ENCODE measurements around the gene DPH3. TPM values are rescaled to one million over a fixed set of nuclear protein-coding genes. Genes with fewer than 3 reads are reported as not detected.

The DPH3 gene
- total and polyA plus RNA-seq, 10 of the 15 experiments (the other 5 are each of a cell fraction or from before 2014, with no cell fraction given) = 10.8 to 71.8 (median 23.4) TPM

DNA sequence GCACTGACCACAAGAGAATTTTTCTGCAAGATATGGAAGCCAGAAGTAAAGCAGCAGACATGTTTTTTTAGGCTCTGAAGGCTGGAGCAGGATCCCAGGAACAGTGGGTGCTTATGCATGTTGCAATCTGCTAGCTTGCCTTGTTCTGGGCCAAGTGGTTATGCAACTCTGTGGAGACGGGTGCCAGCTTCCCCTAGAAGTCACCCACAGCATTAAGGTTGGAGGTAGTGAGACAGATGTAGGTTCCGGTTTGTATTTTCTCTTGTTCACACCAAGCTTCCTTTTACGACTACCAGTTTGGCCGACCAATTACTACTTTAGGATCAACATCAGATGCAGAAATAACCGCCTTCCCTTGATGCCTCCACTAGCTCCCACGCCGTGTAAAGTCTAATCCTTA is 11.1 kb downstream of the DPH3 start:
- no peak for TF ChIP-seq BRCA1 (IDR thresholded peaks at IDR 0.05; ENCODE audit: low read depth, low read length)
- no peak for TF ChIP-seq DPF2 (IDR thresholded peaks at IDR 0.05)
- no peak for ATAC-seq
- H3K4me3 ChIP-seq = no peak overlapping the region
- H3K4me2 ChIP-seq (ENCODE audit: control insufficient read depth, insufficient read depth) = no peak overlapping the region
- no peaks in the 10 kb centered on the region for H4K20me1 ChIP-seq (ENCODE audit: control insufficient read depth, insufficient read depth)
- no peak for FAIRE-seq
- H3K36me3 ChIP-seq (ENCODE audit: control insufficient read depth in 2 of 2, insufficient read depth in 2 of 2, low read length in 1 of 2) = no peaks in the 10 kb centered on the region; a peak in 1 of 4 replicates
- no peak overlapping the region for H2AFZ ChIP-seq (ENCODE audit: control insufficient read depth, low read depth, low read length)
- 97% methylated on average over 7 of the region's 7 CpGs for WGBS (ENCODE audit: insufficient coverage, insufficient replicate concordance, low lambda C conversion rate, missing lambda C conversion rate)
- BruUV-seq (replicated peaks) = no TSS peak
- H3K27me3 ChIP-seq (replicated peaks in 1 of 2; ENCODE audit: control insufficient read depth in 2 of 2, insufficient read depth in 2 of 2, low read length in 1 of 2) = no peaks in the 10 kb centered on the region
- ChIA-PET POLR2A (no interaction called here), CTCF (interaction anchor here (0.6 to 2.8 kb wide), 5 partner anchors 10 to 296 kb away, joined by 3 to 22 read pairs (median 4); partner anchors contain the start of genes DPH3 and OXNAD1), SMC1A (ENCODE audit: uncharacterized antibody, unreplicated experiment) (interaction anchor here (0.6 to 5.7 kb wide), 5 partner anchors 12 to 320 kb away, joined by 3 to 43 read pairs (median 3); partner anchors contain the start of genes DPH3 and OXNAD1), RAD21 (ENCODE audit: unreplicated experiment) (interaction anchor here (0.9 to 1.5 kb wide), 3 partner anchors 14 to 441 kb away, joined by 4 to 5 read pairs (median 5); no protein-coding TSS in a partner anchor)
- H3K79me2 ChIP-seq (ENCODE audit: control insufficient read depth, insufficient read depth, low read length) = no peaks in the 10 kb centered on the region
- H3K27ac ChIP-seq (ENCODE audit: control insufficient read depth, insufficient read depth) = no peak overlapping the region
- H3K4me1 ChIP-seq (ENCODE audit: control insufficient read depth, insufficient read depth, low read length) = peaks cover 8% of the 10 kb centered on the region; the same call in 1 of the 2 replicates
- intact Hi-C loops (cut with micrococcal nuclease; ENCODE audit: unreplicated experiment) (no loop called here), in situ Hi-C loops (cut with MboI) (no loop called here)
- no peaks in the 10 kb centered on the region for H3K9me3 ChIP-seq (replicated peaks; ENCODE audit: control insufficient read depth, insufficient read depth, low read length)
- DNase-seq (ENCODE audit: low read depth, low spot score) = no peak
- H3K9ac ChIP-seq (ENCODE audit: control insufficient read depth, insufficient read depth, low read length) = no peak overlapping the region

DNA sequence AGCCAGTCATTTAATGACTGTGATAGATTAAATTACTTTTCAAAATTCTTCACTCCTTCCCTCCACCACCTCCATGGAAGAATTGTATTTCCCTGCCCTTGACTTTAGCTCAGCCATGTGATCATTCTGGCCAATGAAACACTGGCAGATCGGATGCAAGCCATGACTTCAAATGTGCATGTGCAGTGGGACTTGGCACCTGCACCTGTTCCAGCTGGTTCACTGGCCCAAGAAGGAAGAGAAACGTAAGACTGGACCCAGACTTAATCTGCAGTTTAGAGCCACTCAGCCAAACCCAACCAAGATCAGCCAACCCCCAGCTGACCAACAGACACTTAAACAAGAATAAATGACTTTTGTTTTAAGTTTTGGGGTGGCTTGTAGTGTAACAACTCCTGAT is 11.8 kb downstream of the DPH3 start:
- Histone ChIP-seq H3K9ac (ENCODE audit: control insufficient read depth, insufficient read depth, low read length) (no peak overlapping the region), H2AFZ (ENCODE audit: control insufficient read depth, low read depth, low read length) (no peak overlapping the region), H3K4me2 (ENCODE audit: control insufficient read depth, insufficient read depth) (no peak overlapping the region; the same call in 1 of the 2 replicates), H3K4me1 (ENCODE audit: control insufficient read depth, insufficient read depth, low read length) (peaks cover 8% of the 10 kb centered on the region; the same call in 1 of the 2 replicates), H3K9me3 (replicated peaks; ENCODE audit: control insufficient read depth, insufficient read depth, low read length) (no peaks in the 10 kb centered on the region), H3K79me2 (ENCODE audit: control insufficient read depth, insufficient read depth, low read length) (no peaks in the 10 kb centered on the region), H3K36me3 (ENCODE audit: control insufficient read depth in 2 of 2, insufficient read depth in 2 of 2, low read length in 1 of 2) (no peaks in the 10 kb centered on the region; a peak in 1 of 4 replicates), H3K27ac (ENCODE audit: control insufficient read depth, insufficient read depth) (no peak overlapping the region), H3K4me3 (no peak overlapping the region), H3K27me3 (replicated peaks in 1 of 2; ENCODE audit: control insufficient read depth in 2 of 2, insufficient read depth in 2 of 2, low read length in 1 of 2) (no peaks in the 10 kb centered on the region), H4K20me1 (ENCODE audit: control insufficient read depth, insufficient read depth) (no peaks in the 10 kb centered on the region)
- WGBS (ENCODE audit: insufficient coverage, insufficient replicate concordance, low lambda C conversion rate, missing lambda C conversion rate) = 5% methylated on average over 2 of the region's 2 CpGs
- no peak for FAIRE-seq
- peak; percentile 22 for ATAC-seq
- ChIA-PET SMC1A (ENCODE audit: uncharacterized antibody, unreplicated experiment) (interaction anchor here (0.6 to 5.7 kb wide), 5 partner anchors 9 to 321 kb away, joined by 3 to 43 read pairs (median 3); partner anchors contain the start of genes DPH3 and OXNAD1), RAD21 (ENCODE audit: unreplicated experiment) (interaction anchor here (0.7 to 1.5 kb wide), 5 partner anchors 11 to 441 kb away, joined by 3 to 5 read pairs (median 5); partner anchors contain the start of gene DPH3), POLR2A (interaction anchor here (1.3 kb wide), 1 partner anchor 11 kb away, joined by 15 read pairs; the partner anchor contains the start of genes DPH3 and OXNAD1), CTCF (interaction anchor here (1.0 to 2.8 kb wide), 7 partner anchors 9 to 439 kb away, joined by 3 to 22 read pairs (median 4); partner anchors contain the start of genes DPH3 and OXNAD1)
- intact Hi-C loops (cut with micrococcal nuclease; ENCODE audit: unreplicated experiment) (no loop called here), in situ Hi-C loops (cut with MboI) (no loop called here)
- no peak for DNase-seq (ENCODE audit: low read depth, low spot score)
- BruUV-seq (replicated peaks) = no TSS peak
- TF ChIP-seq, protein P1, sequence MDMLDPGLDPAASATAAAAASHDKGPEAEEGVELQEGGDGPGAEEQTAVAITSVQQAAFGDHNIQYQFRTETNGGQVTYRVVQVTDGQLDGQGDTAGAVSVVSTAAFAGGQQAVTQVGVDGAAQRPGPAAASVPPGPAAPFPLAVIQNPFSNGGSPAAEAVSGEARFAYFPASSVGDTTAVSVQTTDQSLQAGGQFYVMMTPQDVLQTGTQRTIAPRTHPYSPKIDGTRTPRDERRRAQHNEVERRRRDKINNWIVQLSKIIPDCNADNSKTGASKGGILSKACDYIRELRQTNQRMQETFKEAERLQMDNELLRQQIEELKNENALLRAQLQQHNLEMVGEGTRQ (IDR thresholded peaks at IDR 0.05; ENCODE audit: borderline replicate concordance, low read depth, low read length) = no peak
- TF ChIP-seq TBL1XR1 (IDR thresholded peaks at IDR 0.05; ENCODE audit: low read depth, low read length) (no peak), ZSCAN29 (IDR thresholded peaks at IDR 0.05) (no peak), ZNF622 (IDR thresholded peaks at IDR 0.05) (no peak), RAD51 (IDR thresholded peaks at IDR 0.05) (no peak), PML (IDR thresholded peaks at IDR 0.05; ENCODE audit: low read length) (no peak), BRCA1 (IDR thresholded peaks at IDR 0.05; ENCODE audit: low read depth, low read length) (no peak), IRF4 (IDR thresholded peaks at IDR 0.05; ENCODE audit: low read depth, low read length) (no peak), YBX1 (IDR thresholded peaks at IDR 0.05) (no peak)
- TF ChIP-seq, protein P2, sequence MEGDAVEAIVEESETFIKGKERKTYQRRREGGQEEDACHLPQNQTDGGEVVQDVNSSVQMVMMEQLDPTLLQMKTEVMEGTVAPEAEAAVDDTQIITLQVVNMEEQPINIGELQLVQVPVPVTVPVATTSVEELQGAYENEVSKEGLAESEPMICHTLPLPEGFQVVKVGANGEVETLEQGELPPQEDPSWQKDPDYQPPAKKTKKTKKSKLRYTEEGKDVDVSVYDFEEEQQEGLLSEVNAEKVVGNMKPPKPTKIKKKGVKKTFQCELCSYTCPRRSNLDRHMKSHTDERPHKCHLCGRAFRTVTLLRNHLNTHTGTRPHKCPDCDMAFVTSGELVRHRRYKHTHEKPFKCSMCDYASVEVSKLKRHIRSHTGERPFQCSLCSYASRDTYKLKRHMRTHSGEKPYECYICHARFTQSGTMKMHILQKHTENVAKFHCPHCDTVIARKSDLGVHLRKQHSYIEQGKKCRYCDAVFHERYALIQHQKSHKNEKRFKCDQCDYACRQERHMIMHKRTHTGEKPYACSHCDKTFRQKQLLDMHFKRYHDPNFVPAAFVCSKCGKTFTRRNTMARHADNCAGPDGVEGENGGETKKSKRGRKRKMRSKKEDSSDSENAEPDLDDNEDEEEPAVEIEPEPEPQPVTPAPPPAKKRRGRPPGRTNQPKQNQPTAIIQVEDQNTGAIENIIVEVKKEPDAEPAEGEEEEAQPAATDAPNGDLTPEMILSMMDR (IDR thresholded peaks at IDR 0.05 in 2 of 3, conservative IDR thresholded peaks at IDR 0.05 in 1 of 3; ENCODE audit: control insufficient read depth in 2 of 3, extremely low read depth in 1 of 3, insufficient read depth in 1 of 3, low read depth in 3 of 3, low read length in 3 of 3) = no peak
- TF ChIP-seq, protein P3, sequence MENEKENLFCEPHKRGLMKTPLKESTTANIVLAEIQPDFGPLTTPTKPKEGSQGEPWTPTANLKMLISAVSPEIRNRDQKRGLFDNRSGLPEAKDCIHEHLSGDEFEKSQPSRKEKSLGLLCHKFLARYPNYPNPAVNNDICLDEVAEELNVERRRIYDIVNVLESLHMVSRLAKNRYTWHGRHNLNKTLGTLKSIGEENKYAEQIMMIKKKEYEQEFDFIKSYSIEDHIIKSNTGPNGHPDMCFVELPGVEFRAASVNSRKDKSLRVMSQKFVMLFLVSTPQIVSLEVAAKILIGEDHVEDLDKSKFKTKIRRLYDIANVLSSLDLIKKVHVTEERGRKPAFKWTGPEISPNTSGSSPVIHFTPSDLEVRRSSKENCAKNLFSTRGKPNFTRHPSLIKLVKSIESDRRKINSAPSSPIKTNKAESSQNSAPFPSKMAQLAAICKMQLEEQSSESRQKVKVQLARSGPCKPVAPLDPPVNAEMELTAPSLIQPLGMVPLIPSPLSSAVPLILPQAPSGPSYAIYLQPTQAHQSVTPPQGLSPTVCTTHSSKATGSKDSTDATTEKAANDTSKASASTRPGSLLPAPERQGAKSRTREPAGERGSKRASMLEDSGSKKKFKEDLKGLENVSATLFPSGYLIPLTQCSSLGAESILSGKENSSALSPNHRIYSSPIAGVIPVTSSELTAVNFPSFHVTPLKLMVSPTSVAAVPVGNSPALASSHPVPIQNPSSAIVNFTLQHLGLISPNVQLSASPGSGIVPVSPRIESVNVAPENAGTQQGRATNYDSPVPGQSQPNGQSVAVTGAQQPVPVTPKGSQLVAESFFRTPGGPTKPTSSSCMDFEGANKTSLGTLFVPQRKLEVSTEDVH (IDR thresholded peaks at IDR 0.05; ENCODE audit: low read depth, partially characterized antibody) = no peak

Measured in GM12878 (cell line).